Muscle layer of colon (tissue), 2 donors: Measurements from ENCODE around the gene IL3.

Experiments
- H3K27ac ChIP-seq: one replicate; pipeline ENCODE4 v1.7.0; 2013; ENCODE audit warnings: low read depth, mild to moderate bottlenecking, low read length, moderate library complexity
- H3K27me3 ChIP-seq, 2 donors: one replicate each; pipeline ENCODE4 v1.7.0; 2013; ENCODE audit warnings: low read length in 2 of 2, mild to moderate bottlenecking in 2 of 2; ENCODE audit not compliant: insufficient read depth in 2 of 2, control insufficient read depth in 1 of 2
- H3K36me3 ChIP-seq: one replicate; pipeline ENCODE4 v1.7.0; 2013; ENCODE audit warnings: mild to moderate bottlenecking, low read length; ENCODE audit not compliant: insufficient read depth
- H3K4me1 ChIP-seq: one replicate; pipeline ENCODE4 v1.7.0; 2013; ENCODE audit warnings: mild to moderate bottlenecking, low read length; ENCODE audit not compliant: insufficient read depth
- H3K4me3 ChIP-seq, 2 donors: one replicate each; pipeline ENCODE4 v1.7.0; 2013; ENCODE audit warnings: low read length in 2 of 2, low read depth in 1 of 2, mild to moderate bottlenecking in 1 of 2, moderate library complexity in 1 of 2
- H3K9ac ChIP-seq: one replicate; pipeline ENCODE4 v1.7.0; 2013; ENCODE audit warnings: low read length
- H3K9me3 ChIP-seq: one replicate; pipeline ENCODE4 v1.7.0; 2013; ENCODE audit warnings: mild to moderate bottlenecking, low read length
- donor health status: abdominal sarcoma.
- donor health status: Adenocarcinoma of cecum.

The IL3 gene, protein sequence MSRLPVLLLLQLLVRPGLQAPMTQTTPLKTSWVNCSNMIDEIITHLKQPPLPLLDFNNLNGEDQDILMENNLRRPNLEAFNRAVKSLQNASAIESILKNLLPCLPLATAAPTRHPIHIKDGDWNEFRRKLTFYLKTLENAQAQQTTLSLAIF

GRCh38 chr5:132060501-132061161 lies at the start of gene IL3:
Gene IL3 (plus strand): TSS chr5:132060655. CDS start chr5:132060707, 52 bp downstream.
- Histone ChIP-seq H3K27me3 (no peaks in the 10 kb centered on the region), H3K4me1 (no peaks in the 10 kb centered on the region), H3K36me3 (no peaks in the 10 kb centered on the region), H3K27ac (no peak within 1 kb of the TSS), H3K4me3 (no peak within 1 kb of the TSS), H3K9me3 (no peaks in the 10 kb centered on the region), H3K9ac (no peak within 1 kb of the TSS)

DNA sequence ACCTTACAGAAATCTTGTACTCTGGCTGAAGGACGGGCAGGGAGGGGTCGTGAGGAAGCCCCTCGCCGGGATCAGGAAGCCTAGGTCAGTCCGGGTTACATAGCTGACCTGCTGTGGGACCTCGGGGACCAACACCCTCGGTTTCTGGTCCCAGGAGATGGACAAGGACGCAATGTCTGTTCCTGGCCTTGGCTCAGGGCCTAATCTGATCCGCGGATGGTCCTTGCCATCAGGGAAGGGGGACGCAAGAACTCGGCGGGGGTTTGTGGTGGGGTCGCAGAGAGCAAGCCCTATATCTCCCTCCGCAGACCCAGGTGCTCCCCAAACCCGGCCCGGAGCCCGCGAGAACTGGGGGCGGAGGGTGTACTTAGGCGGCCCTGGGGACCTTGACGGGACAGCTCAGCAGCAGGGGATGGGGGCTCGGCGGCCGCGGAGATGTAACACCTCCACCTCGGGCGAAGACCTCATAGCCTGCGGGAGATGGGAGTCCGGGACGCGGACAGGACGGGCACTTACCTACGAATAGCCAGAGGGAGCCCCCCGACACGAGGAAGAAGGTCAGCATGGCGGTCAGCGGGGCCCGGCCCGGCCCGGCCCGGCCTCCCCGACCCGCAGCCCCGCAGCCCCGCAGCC lies 49.4 kb upstream of the IL3 start:
- Histone ChIP-seq H3K4me3 (peak overlapping the region; percentile 42 to 49), H3K27me3 (peaks cover 6 to 21% of the 10 kb centered on the region in 2 donors), H3K9me3 (no peaks in the 10 kb centered on the region), H3K9ac (no peak overlapping the region), H3K27ac (no peak overlapping the region), H3K4me1 (peaks cover 5% of the 10 kb centered on the region), H3K36me3 (no peaks in the 10 kb centered on the region)

DNA sequence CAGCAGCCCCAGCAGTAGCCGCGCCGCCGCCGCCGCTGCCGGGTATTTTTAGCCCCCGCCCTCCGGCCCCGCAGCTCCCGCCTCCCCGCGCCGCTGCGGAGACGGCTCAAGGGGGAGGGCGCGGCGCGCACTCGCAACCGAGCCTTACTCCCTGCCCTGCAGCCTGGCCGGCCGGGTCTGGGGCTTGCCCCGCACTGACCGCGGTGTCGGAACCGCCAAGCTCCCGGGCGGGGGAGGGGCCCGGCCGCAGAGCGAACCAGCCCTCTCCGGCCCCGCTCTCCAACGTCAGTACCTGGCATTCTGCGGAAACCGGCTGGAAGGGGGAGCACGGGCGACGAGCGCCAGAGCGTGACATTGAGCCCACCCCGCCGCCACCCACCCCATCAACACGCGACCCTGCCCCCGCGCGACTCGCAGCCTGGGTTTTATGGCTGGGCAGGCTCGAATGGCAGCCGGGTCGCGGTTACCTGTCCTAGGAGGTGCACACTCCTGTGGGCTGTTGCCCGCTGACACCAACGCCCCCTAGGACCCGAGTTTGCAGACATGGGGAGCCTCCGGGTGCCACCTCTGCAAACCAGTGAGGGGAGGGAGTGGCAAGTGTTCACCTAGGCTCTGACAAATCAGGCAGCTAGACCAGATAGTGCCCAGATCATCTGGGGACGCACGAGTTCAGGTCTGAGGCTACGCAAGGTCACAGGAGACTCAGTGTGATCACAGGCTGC lies 48.7 kb upstream of the IL3 start, which contains the start of gene ACSL6:
Gene ACSL6, minus strand, starts transcription at position 37 of the 722 bp plus-strand sequence. CDS start 105 bp downstream, outside the sequence.
- Histone ChIP-seq H3K9ac (no peak within 1 kb of the TSS), H3K27ac (no peak within 1 kb of the TSS)

DNA sequence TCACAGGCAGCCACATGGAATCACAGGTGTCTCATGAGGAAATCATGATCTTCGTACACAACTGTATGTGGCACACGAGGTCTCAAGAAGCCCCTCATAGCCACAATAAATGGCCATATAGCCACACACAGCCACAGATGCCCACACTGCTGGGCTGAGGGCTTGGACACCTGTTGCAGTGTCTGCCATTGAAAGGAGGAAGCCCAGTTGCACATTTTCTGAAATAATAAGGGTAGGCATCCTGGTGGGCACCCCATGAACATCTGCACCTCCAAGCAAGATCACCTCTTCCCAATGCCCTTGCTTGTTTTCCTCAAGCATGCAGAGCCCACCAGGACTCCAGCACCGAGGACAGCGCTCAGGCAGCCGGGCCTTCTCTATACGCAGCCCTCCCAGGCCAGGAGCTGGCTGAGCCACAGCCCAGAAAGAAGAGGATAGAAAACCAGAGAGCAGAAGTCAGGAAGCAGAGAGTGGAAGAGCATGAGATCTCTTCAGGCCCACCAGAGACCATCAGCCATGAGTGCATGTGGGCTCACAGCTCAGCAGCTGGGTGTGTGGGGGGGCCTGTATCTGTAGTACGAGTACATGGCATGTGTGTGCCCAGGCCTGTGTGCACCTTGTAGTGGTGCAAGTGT lies 48.0 kb upstream of the IL3 start:
- no peak overlapping the region for H3K9ac ChIP-seq
- H3K36me3 ChIP-seq: no peaks in the 10 kb centered on the region
- H3K27ac ChIP-seq: no peak overlapping the region
- H3K27me3 ChIP-seq: peaks cover 6 to 21% of the 10 kb centered on the region in 2 donors
- peaks cover 5% of the 10 kb centered on the region for H3K4me1 ChIP-seq
- no peaks in the 10 kb centered on the region for H3K9me3 ChIP-seq
- H3K4me3 ChIP-seq: no peak overlapping the region

More for the DNA sequence above, 48.7 kb upstream of the IL3 start, which contains the start of gene ACSL6:
- peak within 1 kb of the TSS; percentile 42 to 49 for H3K4me3 ChIP-seq
- H3K27me3 ChIP-seq: peaks cover 6 to 21% of the 10 kb centered on the region in 2 donors
- no peaks in the 10 kb centered on the region for H3K9me3 ChIP-seq
- H3K4me1 ChIP-seq: peaks cover 5% of the 10 kb centered on the region
- no peaks in the 10 kb centered on the region for H3K36me3 ChIP-seq

DNA sequence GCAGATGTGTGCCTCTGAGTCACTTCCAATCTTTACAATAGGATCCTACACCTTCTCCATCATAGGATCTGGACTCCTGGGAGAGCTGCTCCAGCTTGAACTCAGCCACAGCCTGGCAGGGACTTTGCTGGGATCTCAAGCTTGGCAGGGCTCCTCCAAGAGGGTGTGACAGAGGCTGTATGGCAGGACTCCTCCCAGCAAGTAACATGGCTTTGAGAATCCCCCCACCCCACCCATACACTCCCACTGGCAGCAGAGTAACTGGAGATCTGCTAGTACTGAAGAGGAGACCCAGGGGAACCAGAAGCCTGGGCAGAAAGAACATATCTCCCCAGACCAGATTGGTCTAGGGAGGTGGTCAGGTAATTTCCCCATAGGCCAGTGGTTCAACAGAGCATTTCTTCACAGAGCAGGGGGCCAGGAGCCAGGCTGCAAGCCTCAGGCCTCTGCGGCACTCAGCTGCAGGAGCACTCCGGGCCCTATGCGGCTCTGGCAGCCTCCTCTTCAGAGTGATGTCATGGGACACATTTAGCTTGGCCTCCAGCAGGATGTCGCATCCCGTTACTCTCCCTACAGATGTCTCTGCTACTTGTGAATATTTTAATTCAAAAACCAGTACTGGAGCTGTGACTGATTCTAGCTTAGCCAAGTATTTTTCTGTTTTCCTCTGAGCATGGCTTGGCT lies 47.3 kb upstream of the IL3 start:
- H3K4me3 ChIP-seq: no peak overlapping the region
- no peaks in the 10 kb centered on the region for H3K9me3 ChIP-seq
- H3K27me3 ChIP-seq: peaks cover 6 to 21% of the 10 kb centered on the region in 2 donors
- H3K4me1 ChIP-seq: peaks cover 5% of the 10 kb centered on the region
- no peaks in the 10 kb centered on the region for H3K36me3 ChIP-seq
- no peak overlapping the region for H3K9ac ChIP-seq
- no peak overlapping the region for H3K27ac ChIP-seq

- Histone ChIP-seq H3K9ac (no peak overlapping the region), H3K27me3 (peaks cover 6 to 21% of the 10 kb centered on the region in 2 donors), H3K36me3 (no peaks in the 10 kb centered on the region), H3K4me3 (no peak overlapping the region), H3K4me1 (peaks cover 5% of the 10 kb centered on the region), H3K27ac (no peak overlapping the region), H3K9me3 (no peaks in the 10 kb centered on the region)
These were observed 46.7 kb upstream of the IL3 start for GRCh38 chr5:132013711-132014110.

DNA sequence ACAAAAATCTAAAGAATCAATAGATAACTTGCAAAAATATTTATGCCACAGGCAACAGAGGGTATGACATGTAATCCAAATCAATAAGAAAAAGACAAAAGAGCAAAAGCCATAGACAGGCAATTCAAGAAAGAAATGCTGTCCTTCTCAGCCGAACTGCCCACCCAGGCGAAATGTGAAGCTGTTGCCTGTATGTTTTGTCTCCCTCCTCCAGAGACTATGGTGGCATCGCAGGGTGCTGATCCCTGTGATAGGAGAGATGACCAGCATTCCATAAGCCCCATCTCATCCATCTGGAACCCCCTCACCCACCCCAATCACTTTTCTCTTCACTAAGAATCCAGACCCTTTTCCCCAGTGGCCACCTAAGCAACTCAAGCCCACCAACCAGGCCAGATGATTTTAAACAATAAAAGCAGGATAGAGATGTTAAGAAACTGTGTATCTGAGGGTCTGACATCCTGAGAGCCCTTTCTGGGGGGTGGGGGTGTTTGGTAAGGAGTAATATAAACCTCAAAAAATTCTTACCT lies 43.7 kb upstream of the IL3 start:
- Histone ChIP-seq H3K27me3 (peaks cover 0 to 6% of the 10 kb centered on the region in 2 donors), H3K36me3 (no peaks in the 10 kb centered on the region), H3K9ac (no peak overlapping the region), H3K4me1 (no peaks in the 10 kb centered on the region), H3K27ac (no peak overlapping the region), H3K4me3 (no peak overlapping the region), H3K9me3 (no peaks in the 10 kb centered on the region)

GRCh38 chr5:132017316-132017715 lies 43.1 kb upstream of the IL3 start:
- H3K4me3 ChIP-seq: no peak overlapping the region
- peaks cover 0 to under 1% of the 10 kb centered on the region in 2 donors for H3K27me3 ChIP-seq
- no peaks in the 10 kb centered on the region for H3K36me3 ChIP-seq
- no peaks in the 10 kb centered on the region for H3K4me1 ChIP-seq
- H3K27ac ChIP-seq: no peak overlapping the region
- no peaks in the 10 kb centered on the region for H3K9me3 ChIP-seq
- no peak overlapping the region for H3K9ac ChIP-seq

- H3K4me1 ChIP-seq: no peaks in the 10 kb centered on the region
- no peak overlapping the region for H3K4me3 ChIP-seq
- H3K9ac ChIP-seq: no peak overlapping the region
- no peaks in the 10 kb centered on the region for H3K27me3 ChIP-seq
- H3K27ac ChIP-seq: no peak overlapping the region
- H3K9me3 ChIP-seq: no peaks in the 10 kb centered on the region
- no peaks in the 10 kb centered on the region for H3K36me3 ChIP-seq
These were observed 42.5 kb upstream of the IL3 start for GRCh38 chr5:132017738-132018625.

GRCh38 chr5:132019337-132019736 lies 41.1 kb upstream of the IL3 start:
- no peaks in the 10 kb centered on the region for H3K36me3 ChIP-seq
- H3K9me3 ChIP-seq: no peaks in the 10 kb centered on the region
- H3K4me3 ChIP-seq: no peak overlapping the region
- no peak overlapping the region for H3K27ac ChIP-seq
- no peaks in the 10 kb centered on the region for H3K4me1 ChIP-seq
- H3K27me3 ChIP-seq: no peaks in the 10 kb centered on the region
- H3K9ac ChIP-seq: no peak overlapping the region
